Fibroblast of skin of right quadriceps (primary cell): ENCODE measurements around the gene FCHO2.
"Not testable (repeated sequence)": the region's sequence is repeated elsewhere in the genome, so short reads cannot be mapped to it uniquely, and the experiment has no call there.

Experiments used
- DNase-seq: peaks from one replicate; pipeline ENCODE4 v3.0.0-alpha.2; 2013

FCHO2 gene

DNA sequence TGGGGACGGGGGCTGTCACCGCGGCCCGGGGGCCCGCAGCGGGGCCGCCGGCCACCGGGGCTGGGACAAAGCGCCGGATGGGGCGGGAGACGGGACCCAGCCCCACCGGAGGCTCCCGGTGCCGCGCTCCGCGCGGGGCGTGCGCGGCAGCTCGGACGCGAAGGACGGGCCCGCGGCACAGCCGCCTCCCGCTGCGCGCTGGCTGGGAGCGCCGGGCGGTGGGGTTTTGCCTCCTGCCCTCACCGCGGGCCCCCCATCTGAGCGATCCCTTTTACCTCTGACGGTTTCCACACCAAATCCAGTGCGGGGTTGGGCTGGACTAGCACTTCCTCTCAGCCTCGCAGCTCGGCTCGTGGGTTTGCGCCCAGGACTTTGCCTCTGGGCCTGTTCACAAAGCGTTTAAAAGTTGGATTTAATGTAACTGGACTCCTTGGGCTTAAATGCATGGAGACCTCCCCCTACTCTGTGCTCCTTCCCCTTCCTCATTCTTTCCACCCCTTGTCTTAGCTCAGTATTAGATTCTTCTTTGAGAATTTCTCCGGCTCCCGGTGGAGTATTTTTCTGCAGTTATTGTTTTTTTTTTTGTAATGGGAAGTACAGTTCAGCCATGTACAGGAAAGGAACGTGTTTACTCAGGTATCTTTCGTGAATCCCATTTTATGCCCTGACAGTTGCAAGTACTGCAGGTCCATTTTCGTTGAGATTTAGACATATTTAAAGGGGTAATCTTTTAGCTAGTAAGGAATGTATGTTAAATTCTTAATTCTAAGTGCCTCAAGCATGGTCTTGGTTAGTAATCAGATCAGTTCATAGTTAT, 691 bp downstream of the FCHO2 start:
- DNase-seq = peak; percentile 60

DNA sequence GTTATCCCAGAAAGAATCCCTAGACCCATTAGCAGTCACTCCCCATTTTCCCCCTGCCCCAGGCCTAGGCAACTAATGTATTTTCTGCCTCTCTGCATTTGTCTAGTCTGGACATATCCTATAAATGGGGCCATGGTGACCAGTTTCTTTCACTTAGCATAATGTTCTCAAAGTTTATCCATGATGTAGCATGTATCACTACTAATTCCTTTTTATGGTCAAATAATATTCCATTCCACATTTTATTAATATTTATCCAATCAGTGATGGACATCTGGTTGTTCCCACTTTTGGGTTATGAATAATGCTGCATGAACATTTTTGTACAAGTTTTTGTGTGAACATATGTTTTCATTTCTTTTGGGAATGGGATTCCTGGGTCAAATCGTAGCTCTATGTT, 1.5 kb downstream of the FCHO2 start:
- no peak for DNase-seq

DNA sequence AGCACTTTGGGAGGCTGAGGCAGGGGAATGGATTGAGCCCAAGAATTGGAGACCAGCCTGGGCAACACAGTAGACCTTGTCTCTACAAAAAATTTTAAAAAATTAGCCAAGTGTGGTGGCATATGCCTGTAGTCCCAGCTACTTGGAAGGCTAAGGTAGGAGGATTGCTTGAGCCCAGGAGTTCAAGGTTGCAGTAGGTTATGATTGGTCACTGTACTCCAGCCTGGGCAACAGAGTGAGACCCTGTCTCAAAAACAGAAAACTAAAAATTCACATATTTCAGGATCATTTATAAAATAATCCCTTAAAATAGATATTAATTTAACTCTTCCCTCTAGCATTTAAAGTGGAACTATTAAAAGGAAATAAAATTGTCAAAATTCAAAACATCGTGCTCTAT, 3.4 kb downstream of the FCHO2 start:
- DNase-seq = no peak

DNA sequence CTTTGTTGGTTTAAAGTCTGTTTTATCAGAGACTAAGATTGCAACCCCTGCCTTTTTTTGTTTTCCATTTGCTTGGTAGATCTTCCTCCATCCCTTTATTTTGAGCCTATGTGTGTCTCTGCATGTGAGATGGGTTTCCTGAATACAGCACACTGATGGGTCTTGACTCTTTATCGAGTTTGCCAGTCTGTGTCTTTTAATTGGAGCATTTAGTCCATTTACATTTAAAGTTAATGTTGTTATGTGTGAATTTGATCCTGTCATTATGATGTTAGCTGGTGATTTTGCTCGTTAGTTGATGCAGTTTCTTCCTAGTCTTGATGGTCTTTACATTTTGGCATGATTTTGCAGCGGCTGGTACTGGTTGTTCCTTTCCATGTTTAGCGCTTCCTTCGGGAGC, 18.6 kb downstream of the FCHO2 start:
- DNase-seq = not testable (repeated sequence)

DNA sequence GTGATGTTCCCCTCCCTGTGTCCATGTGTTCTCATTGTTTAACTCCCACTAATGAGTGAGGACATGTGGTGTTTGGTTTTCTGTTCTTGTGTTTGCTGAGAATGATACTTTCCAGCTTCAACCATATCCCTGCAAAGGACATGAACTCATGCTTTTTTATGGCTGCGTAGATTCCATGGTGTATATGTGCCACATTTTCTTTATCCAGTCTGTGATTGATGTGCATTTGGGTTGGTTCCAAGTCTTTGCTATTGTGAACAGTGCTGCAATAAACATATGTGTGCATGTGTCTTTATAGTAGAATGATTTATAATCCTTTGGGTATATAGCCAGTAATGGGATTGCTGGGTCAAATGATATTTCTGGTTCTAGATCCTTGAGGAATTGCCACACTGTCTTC, 21.0 kb downstream of the FCHO2 start:
- not testable (repeated sequence) for DNase-seq

DNA sequence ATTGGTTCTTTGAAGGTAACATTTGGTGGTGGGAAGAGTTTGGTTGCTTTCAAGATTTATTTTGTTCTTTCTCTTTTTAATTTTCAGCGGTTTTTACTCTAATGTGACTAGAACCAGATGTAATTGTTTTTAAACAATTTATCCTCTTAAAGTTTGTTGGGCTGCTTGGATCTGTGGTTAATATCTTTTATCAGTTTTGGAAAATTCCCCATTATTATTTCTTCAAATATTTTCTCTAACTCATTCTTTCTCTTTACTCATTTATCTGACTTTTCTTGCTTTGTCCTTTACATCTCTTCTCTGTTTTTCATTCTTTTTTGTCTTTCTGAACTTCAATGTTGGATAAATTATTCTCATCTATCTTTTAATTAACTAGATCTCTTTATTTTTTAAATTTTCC, 29.9 kb downstream of the FCHO2 start:
- DNase-seq = no peak

DNA sequence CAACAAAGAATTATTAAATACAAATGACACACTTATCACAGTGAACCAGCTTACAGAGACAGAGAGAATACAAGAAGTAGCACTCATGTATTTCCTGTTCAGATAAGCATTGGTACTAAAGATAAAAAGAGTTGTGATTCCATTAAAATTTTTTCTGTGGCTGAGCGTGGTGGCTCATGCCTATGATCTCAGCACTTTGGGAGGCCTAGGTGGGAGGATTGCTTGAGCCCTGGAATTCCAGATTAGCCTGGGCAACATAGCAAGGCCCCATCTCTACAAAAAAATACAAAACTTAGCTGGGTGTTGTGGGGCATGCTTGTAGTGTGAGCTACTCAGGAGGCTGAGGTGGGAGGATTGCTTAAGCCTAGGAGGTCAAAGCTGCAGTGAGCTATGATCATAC, 32.9 kb downstream of the FCHO2 start:
- no peak for DNase-seq

DNA sequence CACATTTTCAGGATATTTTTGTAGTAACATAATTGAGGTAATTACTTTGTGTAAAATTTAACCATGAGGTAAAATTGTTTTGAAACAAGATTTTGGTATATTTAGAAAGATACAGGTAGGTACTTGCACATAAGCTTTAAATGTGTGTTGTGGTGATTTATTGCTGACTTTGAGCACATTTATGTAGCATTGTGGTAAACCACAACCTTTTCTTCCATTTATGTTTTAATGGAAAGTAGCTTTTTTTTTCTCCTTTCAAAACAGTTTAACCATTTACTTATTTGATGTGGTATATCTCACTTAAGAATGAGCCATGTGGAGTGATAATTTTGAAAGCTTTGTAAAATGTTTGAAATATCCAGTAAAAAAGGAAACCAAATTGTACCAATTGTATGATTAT, 35.6 kb downstream of the FCHO2 start:
- DNase-seq = no peak

DNA sequence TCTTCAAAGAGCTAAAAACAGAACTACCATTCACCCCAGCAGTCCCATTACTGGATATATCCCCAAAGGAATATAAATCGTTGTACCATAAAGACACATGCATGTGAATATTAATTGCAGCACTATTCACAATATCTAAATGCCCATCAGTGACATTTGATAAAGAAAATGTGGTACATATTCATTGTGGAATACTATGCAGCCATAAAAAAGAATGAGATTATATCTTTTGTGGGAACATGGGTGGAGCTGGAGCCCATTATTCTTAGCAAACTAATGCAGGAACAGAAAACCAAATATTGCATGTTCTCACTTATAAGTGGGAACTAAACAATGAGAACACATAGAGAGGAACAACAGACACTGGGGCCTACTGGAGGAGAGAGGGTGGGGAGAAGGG, 38.7 kb downstream of the FCHO2 start:
- no peak for DNase-seq

DNA sequence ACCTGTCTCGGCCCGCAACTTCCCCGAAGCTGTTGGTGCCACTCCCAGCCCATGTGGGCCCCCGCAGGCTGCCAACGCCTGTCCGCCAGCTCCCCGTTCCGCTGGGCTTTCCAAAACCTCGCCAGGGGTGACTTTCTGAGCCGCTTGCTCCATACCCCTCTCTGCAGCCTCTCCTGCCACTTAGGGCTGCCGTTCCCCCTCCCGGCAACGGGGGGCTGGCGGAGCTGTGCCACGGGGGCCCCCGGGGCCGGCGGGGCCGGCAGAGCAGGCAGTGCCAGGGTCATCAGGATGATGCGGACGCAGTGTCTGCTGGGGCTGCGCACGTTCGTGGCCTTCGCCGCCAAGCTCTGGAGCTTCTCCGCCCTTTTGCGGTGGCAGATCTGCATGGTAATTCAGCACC, 40.8 kb downstream of the FCHO2 start:
- DNase-seq = no peak

DNA sequence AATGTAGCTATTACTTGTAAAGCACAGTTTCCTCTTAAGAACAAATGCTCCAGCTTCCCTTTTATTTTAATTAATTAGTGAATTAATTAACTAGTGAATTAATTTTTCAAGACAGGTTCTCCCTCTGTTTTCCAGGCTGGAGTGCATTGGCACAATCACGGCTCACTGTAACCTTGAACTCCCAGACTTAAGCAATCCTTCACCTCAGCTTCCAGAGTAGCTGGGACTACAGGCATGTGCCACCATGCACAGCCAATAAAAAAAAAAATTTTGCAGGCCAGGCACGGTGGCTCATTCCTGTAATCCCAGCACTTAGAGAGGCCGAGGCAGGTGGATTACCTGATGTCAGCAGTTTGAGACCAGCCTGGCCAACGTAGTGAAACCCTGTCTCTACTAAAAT, 44.1 kb downstream of the FCHO2 start:
- no peak for DNase-seq

DNA sequence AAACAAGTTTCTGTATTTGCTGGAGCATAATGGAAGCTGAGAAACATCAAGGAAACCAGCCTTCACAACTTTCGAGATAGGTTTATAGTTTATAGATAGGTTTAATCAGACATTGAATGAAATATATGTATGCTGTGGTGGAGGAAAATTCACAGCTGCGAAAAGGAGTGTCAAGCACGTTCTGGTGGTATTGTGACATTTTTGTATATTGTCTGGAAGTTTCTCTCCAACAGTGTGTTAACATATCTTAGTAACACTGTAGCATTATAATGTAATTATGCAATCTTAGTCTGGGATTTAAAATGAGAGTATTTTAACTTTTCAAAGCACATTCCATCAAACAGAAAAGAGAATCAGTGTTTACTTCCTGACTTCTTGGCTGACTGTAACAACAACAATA, 50.0 kb downstream of the FCHO2 start:
- no peak for DNase-seq

DNA sequence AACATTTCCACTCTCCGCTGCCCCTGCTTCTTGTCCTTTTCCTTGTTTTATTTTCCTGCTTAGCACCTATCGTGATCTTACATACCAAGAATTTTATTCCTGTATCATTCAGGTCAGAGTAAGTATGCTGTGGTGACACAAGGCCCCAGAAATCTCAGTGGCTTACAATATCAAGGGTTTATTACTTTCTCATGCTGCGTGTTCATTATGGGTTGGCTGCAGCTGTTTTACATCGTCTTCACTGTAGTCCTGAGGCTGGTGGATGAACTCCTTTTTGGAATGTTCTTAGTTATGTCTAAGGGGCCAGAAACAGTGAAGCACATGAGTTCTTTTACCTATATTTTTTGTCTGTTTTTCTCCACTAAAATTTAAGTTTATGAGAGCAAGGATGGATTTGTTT, 51.2 kb downstream of the FCHO2 start:
- peak; percentile 40 for DNase-seq

DNA sequence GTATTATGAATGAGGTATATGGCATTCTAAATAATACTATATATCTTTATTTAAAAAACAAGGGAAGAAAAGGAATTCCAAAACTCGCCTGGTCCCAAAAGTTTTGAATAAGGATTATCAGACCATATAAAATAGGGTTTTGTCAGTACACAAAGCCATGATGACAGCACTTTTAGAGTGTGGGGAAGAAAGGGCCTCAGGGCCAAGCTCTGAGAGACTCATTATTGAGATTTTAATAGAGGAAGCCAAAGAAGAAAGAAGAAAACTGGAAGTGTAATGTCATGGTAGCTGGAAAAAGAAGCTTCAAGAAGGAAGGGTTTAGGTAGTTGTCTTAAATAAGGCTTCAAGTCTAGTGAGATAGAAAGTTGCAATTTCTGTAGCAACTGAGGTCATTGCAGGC, 53.0 kb downstream of the FCHO2 start:
- no peak for DNase-seq

DNA sequence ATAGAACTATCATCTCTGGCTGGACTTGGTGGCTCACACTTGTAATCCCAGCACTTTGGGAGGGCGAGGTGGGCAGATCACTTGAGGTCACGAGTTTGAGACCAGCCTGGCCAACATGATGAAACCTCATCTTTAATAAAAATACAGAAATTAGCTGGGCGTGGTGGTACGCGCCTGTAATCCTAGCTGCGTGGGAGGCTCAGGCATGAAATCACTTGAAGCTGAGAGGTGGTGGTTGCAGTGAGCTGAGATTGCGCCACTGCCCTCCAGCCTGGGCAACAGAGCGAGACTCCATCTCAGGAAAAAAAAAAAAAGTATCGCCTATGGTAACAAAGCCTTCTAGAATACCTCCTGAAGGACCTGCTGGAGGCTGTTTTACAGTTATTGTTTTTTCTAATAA, 55.8 kb downstream of the FCHO2 start:
- DNase-seq = not testable (repeated sequence)

DNA sequence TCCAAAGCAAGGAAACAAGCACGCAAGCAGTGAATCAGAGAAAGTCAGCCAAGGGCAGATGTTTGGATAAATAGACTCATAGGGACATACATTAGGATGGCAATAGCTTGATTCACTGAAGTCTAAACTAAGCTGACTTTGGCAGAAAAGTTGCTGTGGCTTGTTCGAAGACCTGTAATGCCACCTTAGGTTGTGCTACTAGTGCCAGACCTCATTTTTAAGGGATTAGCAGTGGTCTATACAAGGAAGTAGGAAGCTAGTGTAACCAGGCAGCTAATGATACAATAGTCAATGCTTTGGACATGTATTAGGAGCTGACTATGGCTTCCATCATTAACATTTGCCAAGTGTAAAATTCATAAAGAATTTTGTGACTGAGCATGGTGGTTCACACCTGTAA, 63.1 kb downstream of the FCHO2 start:
- DNase-seq = no peak

DNA sequence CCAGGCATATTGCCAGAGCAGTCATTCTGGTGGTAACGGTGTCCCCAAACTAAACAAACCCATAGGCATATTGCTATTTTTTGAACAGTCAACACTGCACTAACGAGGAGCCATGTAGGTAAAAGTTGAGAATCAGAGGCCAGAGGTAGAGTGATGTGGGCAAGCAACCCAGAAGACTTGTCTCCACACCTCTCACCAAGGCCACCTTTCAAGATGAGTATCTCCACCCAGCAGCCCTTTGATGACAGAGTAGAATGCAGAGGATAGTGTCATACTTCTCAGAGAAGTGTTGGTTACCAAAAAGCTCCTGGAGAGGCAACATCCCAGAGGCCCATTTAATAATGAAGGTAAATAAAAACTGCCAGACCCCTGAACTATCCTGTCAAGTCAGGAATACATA, 63.9 kb downstream of the FCHO2 start:
- DNase-seq = no peak

DNA sequence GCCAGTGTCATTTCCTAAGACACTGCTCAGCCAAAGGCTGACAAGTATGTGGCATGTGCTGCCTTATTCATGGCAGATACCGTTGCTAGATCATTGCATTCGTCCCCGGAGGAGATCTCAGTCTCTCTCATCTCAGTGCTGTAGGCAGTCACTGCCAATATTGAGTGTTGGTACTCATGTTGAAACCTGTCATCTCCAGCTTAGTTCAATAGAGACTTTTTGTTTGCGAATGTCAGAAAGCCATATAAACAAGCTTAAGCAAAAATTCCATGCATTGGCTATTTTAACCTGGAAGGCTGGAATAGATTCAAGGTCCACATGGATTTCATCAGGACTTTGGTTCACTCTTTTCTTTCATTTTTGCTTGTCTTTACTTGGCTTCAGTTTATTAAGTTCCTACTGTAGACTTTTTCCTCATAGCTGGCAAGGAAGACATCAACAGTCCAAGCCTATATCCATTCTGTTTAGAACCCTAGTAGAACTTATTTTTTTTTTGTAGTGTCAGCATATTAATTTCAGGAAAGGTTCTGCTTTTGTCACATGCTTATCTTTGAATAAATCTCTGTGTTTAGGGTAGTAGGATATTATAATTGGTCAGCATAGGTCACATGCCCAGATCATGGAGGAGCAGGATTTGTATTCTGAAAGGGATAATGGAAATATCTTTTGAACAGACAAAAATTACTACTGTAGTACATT, 66.8 kb downstream of the FCHO2 start:
- no peak for DNase-seq

DNA sequence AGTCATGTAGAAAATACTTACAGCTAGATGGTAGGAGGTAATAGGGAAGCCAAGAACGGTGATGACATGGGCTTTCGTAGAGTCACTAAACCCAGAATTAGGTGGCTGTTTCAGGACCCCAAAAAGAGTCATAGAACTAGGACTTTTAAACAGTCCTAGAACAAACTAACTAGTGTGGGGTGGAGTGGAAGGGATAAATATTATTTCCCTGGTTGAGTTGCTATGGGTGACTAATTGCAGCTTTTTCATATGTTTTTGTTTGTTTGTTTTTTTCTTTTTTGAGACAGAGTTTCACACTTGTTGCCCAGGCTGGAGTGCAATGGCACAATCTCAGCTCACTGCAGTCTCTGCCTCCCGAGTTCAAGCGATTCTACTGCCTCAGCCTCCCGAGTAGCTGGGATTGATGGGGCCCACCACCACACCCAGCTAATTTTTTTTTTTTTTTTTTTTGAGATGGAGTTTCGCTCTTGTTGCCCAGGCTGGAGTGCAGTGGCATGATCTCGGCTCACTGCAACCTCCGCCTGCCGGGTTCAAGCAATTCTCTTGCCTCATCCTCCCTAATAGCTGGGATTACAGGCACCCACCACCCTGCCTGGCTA, 69.2 kb downstream of the FCHO2 start:
- DNase-seq = not testable (repeated sequence)

DNA sequence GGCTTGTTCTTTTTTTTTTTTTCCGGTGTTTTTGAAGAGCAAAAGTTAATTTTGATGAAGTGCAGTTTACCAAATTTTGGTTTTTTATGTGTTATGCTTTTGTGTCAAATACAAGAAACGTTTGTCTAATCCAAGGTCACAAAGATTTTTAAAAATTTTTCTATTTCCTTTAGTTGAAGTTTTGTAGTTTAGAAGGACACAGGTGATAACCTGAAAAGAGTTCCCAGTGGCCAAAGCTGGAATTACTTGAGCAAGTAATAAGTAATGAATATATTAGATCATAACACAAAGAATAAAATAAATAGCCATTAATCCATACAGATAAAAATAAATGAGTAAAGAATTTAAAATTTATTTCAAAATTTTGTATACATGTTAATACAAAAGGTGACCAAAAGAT, 71.5 kb downstream of the FCHO2 start:
- no peak for DNase-seq

DNA sequence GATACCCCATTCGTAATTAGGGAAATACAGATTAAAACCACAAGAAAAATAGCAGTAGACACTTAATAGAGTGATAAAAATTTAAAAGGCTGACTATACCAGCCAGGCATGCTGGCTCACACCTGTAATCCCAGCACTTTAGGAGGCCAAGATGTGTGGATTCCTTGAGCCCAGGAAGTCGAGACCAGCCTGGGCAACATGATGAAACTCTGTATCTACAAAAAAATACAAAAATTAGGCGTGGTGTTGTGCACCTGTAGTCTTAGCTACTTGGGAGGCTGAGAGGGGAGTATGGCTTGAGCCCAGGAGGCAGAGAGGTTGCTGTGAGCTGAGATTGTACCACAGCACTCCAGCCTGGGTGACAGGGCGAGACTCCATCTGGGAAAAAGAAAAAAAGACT, 72.0 kb downstream of the FCHO2 start:
- no peak for DNase-seq

DNA sequence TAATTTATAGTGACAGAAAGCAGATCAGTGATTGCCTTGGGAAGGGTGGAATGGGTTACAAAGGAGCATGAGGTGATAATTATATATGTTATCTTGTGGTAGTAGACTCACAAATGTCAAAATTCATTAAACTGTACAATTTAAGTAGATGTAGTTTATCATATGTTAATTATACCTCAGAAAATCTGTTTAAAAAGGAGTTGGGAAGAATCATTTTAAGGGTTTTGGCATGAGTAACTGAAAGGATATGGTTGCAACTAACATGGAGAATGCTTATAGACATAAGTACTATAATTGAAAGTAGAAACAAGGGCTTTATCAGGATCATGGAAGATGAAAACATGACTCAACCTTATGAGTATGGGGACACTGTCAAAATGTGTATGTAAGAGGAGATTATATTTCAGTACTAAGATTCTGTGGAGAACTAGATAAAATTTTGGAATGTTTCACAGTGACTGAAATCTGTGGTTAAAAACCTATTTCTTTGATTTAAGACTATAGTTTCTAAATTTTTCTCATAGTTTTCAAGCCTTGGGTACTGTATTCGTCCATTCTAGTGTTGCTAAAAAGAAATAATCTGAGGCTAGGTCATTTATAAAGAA, 73.3 kb downstream of the FCHO2 start:
- peak; percentile 79 for DNase-seq

DNA sequence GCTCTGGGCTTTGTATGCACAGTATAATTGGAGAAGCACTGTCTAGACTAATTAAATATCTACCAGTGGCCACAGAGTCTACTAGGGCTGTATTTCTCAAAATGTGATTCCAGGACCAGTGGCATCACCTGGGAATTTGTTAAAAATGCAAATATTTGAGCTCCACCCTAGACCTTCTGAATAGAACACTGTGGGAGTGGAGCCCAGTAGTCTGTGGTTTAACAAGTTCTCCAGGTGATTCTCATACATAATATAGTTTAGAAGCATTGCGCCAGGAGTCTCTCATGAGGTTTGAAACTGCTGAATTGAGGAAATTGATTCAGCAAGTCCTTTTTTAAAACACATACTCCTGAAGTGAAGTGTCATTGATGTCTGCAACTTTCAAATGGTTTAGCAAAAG, 74.7 kb downstream of the FCHO2 start:
- DNase-seq = peak; percentile 9

DNA sequence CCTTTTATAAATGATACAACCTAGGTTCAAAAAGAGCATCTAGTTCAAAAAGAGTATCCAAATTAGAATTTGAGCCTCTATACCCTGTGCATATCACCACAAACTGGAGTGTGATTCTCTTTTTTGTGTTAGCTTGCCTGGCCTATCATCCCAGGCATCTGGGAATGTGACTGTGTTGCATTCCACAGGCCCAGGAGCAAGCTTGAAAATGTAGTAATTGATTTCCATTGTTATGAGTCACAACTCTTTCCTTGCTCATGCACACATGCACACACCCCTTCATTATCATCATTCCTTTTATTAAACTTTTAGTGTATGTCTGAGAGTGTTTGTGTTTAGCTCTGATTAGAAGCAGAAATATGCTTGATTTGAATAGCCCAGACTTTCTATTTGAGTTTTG, 75.2 kb downstream of the FCHO2 start:
- DNase-seq = peak; percentile 91
